ENCODE data around the gene ATE1.
"Not testable (repeated sequence)": the region's sequence is repeated elsewhere in the genome, so short reads cannot be mapped to it uniquely, and the experiment has no call there.

Gene ATE1

GRCh38 chr10:121947343-121948330, 19.8 kb upstream of the ATE1 start:
- H3K36me3 Mint-ChIP-seq (ENCODE audit: low read depth): no peaks in the 10 kb centered on the region
- H3K4me1 Mint-ChIP-seq (ENCODE audit: low read depth): no peaks in the 10 kb centered on the region
- no peaks in the 10 kb centered on the region for H3K27me3 Mint-ChIP-seq (ENCODE audit: low read depth)
- DNase-seq (ENCODE audit: low spot score): no peak
- H3K27ac Mint-ChIP-seq: no peak overlapping the region
- no peak overlapping the region for H3K4me3 Mint-ChIP-seq
- no peaks in the 10 kb centered on the region for H3K9me3 Mint-ChIP-seq

GRCh38 chr10:121942749-121943416, 15.1 kb upstream of the ATE1 start:
- H3K27ac Mint-ChIP-seq: no peak overlapping the region
- no peaks in the 10 kb centered on the region for H3K9me3 Mint-ChIP-seq
- no peak overlapping the region for H3K4me3 Mint-ChIP-seq
- peaks cover 10% of the 10 kb centered on the region for H3K27me3 Mint-ChIP-seq (ENCODE audit: low read depth)
- no peak for DNase-seq (ENCODE audit: low spot score)
- no peaks in the 10 kb centered on the region for H3K36me3 Mint-ChIP-seq (ENCODE audit: low read depth)
- H3K4me1 Mint-ChIP-seq (ENCODE audit: low read depth): no peaks in the 10 kb centered on the region

GRCh38 chr10:121941532-121941931, 13.7 kb upstream of the ATE1 start:
- Mint-ChIP-seq H3K27me3 (ENCODE audit: low read depth) (peaks cover 18% of the 10 kb centered on the region), H3K36me3 (ENCODE audit: low read depth) (no peaks in the 10 kb centered on the region), H3K4me3 (no peak overlapping the region), H3K27ac (no peak overlapping the region), H3K9me3 (no peaks in the 10 kb centered on the region), H3K4me1 (ENCODE audit: low read depth) (no peaks in the 10 kb centered on the region)
- DNase-seq (ENCODE audit: low spot score): no peak

GRCh38 chr10:121936295-121936694, 8.5 kb upstream of the ATE1 start:
- peaks cover 2% of the 10 kb centered on the region for H3K4me1 Mint-ChIP-seq (ENCODE audit: low read depth)
- H3K27me3 Mint-ChIP-seq (ENCODE audit: low read depth): peaks cover 18% of the 10 kb centered on the region
- no peak overlapping the region for H3K27ac Mint-ChIP-seq
- no peak for DNase-seq (ENCODE audit: low spot score)
- H3K4me3 Mint-ChIP-seq: no peak overlapping the region
- H3K36me3 Mint-ChIP-seq (ENCODE audit: low read depth): no peaks in the 10 kb centered on the region
- no peaks in the 10 kb centered on the region for H3K9me3 Mint-ChIP-seq

- DNase-seq (ENCODE audit: low spot score): no peak
- no peak overlapping the region for H3K4me3 Mint-ChIP-seq
- H3K36me3 Mint-ChIP-seq (ENCODE audit: low read depth): no peaks in the 10 kb centered on the region
- H3K27me3 Mint-ChIP-seq (ENCODE audit: low read depth): peaks cover 15% of the 10 kb centered on the region
- H3K4me1 Mint-ChIP-seq (ENCODE audit: low read depth): peaks cover 2% of the 10 kb centered on the region
- no peak overlapping the region for H3K27ac Mint-ChIP-seq
- no peaks in the 10 kb centered on the region for H3K9me3 Mint-ChIP-seq
These were observed 7.9 kb upstream of the ATE1 start for GRCh38 chr10:121935702-121936101.

GRCh38 chr10:121930268-121931085, 2.6 kb upstream of the ATE1 start:
- H3K9me3 Mint-ChIP-seq; H3K27ac Mint-ChIP-seq; H3K4me3 Mint-ChIP-seq; H3K27me3 Mint-ChIP-seq (ENCODE audit: low read depth); DNase-seq (ENCODE audit: low spot score); H3K36me3 Mint-ChIP-seq (ENCODE audit: low read depth): not testable (repeated sequence)
- H3K4me1 Mint-ChIP-seq (ENCODE audit: low read depth): peaks cover 13% of the 10 kb centered on the region

DNA sequence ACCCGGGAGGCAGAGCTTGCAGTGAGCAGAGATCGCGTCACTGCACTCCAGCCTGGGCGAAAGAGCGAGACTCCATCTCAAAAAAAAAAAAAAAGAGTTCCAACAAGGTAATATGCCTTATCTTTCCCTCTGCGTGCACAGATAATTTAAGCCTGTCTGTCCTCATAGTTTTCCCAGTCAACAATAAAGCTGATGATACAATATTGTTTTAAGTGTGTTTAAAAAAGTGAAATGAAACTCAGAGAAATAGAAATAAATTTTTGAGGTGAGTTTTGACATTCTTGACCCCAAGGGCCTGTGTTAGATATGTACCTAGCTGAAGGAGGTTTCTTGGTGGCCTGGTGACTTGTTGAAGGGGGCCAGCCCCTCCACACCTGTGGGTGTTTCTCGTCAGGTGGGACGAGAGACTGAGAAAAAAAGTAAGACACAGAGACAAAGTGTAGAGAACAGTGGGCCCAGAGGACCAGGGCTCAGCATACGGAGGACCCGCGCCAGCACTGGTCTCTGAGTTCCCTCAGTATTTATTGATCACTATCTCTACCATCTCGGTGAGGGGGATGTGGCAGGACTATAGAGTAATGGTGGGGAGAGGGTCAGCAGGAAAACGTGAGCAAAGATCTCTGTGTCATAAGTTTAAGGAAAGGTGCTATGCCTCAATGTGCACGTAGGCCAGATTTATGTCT, 1.9 kb upstream of the ATE1 start:
- not testable (repeated sequence) for DNase-seq (ENCODE audit: low spot score); H3K36me3 Mint-ChIP-seq (ENCODE audit: low read depth); H3K9me3 Mint-ChIP-seq; H3K27me3 Mint-ChIP-seq (ENCODE audit: low read depth)
- Mint-ChIP-seq H3K4me1 (ENCODE audit: low read depth) (peaks cover 16% of the 10 kb centered on the region), H3K4me3 (peak overlapping the region; percentile 61), H3K27ac (peak overlapping the region; percentile 41)

GRCh38 chr10:121928528-121928884, 675 bp upstream of the ATE1 start:
- H3K4me3 Mint-ChIP-seq: peak overlapping the region; percentile 86
- H3K4me1 Mint-ChIP-seq (ENCODE audit: low read depth): peaks cover 16% of the 10 kb centered on the region
- peaks cover 1% of the 10 kb centered on the region for H3K36me3 Mint-ChIP-seq (ENCODE audit: low read depth)
- peak; percentile 8 for DNase-seq (ENCODE audit: low spot score)
- H3K9me3 Mint-ChIP-seq: no peaks in the 10 kb centered on the region
- H3K27ac Mint-ChIP-seq: peak overlapping the region; percentile 98
- H3K27me3 Mint-ChIP-seq (ENCODE audit: low read depth): no peaks in the 10 kb centered on the region

- DNase-seq (ENCODE audit: low spot score): peak; percentile 56
- Mint-ChIP-seq H3K27me3 (ENCODE audit: low read depth) (no peaks in the 10 kb centered on the region), H3K4me1 (ENCODE audit: low read depth) (peaks cover 16% of the 10 kb centered on the region), H3K36me3 (ENCODE audit: low read depth) (peaks cover 8% of the 10 kb centered on the region), H3K4me3 (peak overlapping the region; percentile 80), H3K27ac (peak overlapping the region; percentile 84), H3K9me3 (no peaks in the 10 kb centered on the region)
These were observed 452 bp downstream of the ATE1 start for GRCh38 chr10:121927318-121927840.

GRCh38 chr10:121926671-121927317, 1.0 kb downstream of the ATE1 start:
- H3K27ac Mint-ChIP-seq: peak overlapping the region; percentile 84
- peaks cover 15% of the 10 kb centered on the region for H3K4me1 Mint-ChIP-seq (ENCODE audit: low read depth)
- DNase-seq (ENCODE audit: low spot score): no peak
- H3K9me3 Mint-ChIP-seq: no peaks in the 10 kb centered on the region
- H3K4me3 Mint-ChIP-seq: peak overlapping the region; percentile 80
- no peaks in the 10 kb centered on the region for H3K27me3 Mint-ChIP-seq (ENCODE audit: low read depth)
- H3K36me3 Mint-ChIP-seq (ENCODE audit: low read depth): peaks cover 8% of the 10 kb centered on the region

- peak overlapping the region; percentile 12 for H3K4me3 Mint-ChIP-seq
- H3K27me3 Mint-ChIP-seq (ENCODE audit: low read depth): no peaks in the 10 kb centered on the region
- H3K27ac Mint-ChIP-seq: no peak overlapping the region
- peaks cover 8% of the 10 kb centered on the region for H3K36me3 Mint-ChIP-seq (ENCODE audit: low read depth)
- H3K9me3 Mint-ChIP-seq: no peaks in the 10 kb centered on the region
- H3K4me1 Mint-ChIP-seq (ENCODE audit: low read depth): peaks cover 14% of the 10 kb centered on the region
- no peak for DNase-seq (ENCODE audit: low spot score)
These were observed 1.7 kb downstream of the ATE1 start for GRCh38 chr10:121926157-121926556.

- peaks cover 28% of the 10 kb centered on the region for H3K36me3 Mint-ChIP-seq (ENCODE audit: low read depth)
- no peaks in the 10 kb centered on the region for H3K9me3 Mint-ChIP-seq
- no peak overlapping the region for H3K4me3 Mint-ChIP-seq
- no peaks in the 10 kb centered on the region for H3K27me3 Mint-ChIP-seq (ENCODE audit: low read depth)
- no peak overlapping the region for H3K27ac Mint-ChIP-seq
- DNase-seq (ENCODE audit: low spot score): no peak
- H3K4me1 Mint-ChIP-seq (ENCODE audit: low read depth): peaks cover 9% of the 10 kb centered on the region
These were observed 6.4 kb downstream of the ATE1 start for GRCh38 chr10:121921238-121921931.
